CD4-positive, alpha-beta T cell treated with Interleukin-1 beta for 1 hour (primary cell): ENCODE measurements around the gene RPS17.

Source experiments
- DNase-seq, 2 donors: peaks; one replicate each; pipeline ENCODE4 v3.0.0-alpha.2; 2020 to 2022

RPS17 gene

DNA sequence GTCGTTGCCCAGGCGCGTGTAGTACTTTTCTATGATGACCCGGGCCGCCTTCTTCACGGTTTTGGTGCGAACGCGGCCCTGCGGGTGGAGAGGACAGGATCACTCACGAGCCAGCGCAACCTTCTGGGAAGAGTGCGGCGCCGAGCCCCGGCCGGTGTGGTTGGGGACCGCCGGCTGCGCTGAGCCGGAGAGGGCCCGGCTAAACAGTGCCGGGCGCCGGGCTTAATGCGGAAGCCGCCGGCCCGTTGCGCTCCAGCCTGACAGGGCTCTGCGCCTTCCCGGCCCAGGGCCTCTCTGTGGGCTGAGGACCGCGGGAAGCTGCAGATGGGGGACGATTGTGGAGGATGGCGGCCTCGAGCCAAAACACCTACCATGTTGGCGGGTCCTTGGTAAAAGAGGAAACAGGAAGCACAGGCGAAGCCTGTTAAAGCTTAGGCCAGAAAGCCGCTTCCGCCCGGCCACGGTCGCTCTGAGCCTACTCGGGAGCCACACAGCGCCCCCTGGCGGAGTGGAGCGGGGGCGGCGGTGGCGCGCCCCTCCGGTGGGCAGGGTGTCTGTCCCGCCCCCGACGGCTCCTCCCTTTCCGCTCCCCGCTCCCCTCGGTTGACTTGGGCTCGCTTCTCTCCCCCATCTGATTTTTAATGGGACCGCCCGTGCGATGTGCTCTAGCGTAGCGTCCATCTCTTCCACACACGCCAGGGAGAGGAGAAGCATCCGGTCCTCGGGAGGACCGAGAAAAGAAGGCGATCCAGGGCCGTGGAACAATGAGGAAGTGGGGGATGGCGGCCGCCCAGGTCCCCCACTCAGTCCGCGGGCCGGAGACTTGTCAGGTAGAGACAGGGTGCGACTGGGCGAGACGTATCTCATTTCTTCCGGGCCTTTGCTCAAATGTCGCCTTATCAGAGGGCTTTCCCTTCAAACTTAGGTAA is at the start of gene RPS17:
Gene RPS17 (minus strand): TSS at position 403 of the 929 bp plus-strand sequence. CDS start 29 bp downstream, at position 374.
- peak; percentile 97 to 98 for DNase-seq

DNA sequence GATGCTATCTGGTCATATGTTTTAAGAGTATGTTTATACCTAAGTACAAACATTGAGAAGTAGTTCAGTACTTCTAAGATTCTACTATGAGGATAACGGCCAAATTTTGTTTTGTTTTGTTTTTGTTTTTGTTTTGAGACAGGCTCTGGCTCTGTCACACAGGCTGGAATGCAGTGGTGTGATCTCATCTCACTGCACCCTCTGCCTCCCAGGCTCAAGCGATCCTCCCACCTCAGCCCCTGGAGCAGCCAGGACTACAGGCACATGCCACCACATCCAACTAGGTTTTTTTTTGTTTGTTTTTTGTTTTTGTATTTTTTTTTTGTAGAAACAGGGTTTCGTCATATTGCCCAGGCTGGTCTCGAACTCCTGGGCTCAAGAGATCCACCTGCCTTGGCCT is 47.5 kb upstream of the RPS17 start:
- no peak for DNase-seq

DNA sequence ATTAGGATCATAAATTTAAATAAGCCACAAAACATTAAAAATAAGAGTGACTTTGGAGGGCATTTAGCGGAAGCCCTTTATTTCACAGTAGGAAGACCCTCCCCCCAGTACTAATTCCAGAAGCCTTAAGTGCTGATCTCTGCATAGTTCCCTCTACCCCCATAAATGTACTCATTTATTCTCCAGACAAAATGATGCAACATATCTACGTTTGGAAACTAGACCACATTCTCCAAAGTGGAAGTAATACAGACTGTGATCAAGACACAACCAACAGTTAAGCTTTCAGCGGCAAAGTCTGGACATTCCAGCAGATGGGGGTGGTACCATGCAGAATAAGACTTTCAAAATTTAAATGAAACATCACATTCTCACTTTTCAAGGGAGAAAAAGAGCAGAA is 44.8 kb upstream of the RPS17 start:
- DNase-seq: no peak

DNA sequence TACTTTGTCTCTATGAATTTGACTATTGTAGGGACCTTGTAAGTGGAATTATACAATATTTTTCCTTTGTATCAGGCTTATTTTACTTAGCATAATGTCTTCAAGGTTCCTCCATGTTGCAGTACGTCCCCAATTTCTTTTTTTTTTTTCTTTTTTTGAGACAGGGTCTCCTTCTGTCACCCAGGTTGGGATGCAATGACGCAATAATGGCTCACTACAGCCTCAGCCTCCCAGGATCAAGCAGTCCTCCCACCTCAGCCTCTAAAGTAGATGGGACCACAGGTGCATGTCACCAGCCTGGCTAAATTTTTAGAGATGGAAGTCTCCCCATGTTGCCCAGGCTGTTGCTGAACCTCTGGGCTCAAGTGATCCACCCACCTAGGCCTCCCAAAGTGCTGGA is 40.5 kb upstream of the RPS17 start:
- no peak for DNase-seq

DNA sequence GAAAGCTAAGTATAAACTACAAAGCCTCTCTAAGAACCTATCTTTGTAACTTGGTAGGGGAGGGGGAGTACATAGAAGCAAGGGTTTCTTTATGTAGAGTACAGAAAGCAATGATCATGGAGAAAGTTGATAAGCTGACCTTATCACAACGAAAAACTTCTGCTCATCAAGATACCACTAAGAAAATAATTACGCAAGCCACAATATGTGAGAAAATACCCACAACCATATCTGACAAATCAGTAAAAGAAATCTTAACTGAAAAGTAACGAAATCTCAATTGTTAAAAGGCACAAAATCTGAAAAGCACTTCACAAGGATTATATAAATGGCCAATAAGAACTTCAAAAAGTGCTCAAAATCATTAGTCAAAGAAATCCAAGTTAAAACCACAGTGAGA is 35.1 kb upstream of the RPS17 start:
- no peak for DNase-seq

DNA sequence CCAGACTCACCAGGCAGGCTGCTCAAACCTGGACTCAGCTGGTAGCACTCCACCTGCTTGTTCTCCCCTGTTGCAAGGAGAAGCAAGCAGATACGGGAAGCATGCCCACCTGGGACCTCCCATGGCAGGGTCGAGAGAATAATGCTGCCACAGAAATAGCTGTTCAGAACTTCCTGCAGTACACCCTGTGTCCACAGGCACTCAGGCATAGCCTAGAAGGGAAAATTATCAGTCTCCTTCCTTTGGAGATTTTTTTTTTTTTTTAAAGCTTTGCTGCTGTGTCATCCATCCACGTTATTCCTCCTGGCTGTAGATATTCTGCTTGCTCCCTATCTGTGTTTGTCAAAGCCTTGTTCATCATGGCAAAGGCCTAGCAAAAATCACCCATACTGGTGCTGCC is 32.7 kb upstream of the RPS17 start:
- no peak for DNase-seq

DNA sequence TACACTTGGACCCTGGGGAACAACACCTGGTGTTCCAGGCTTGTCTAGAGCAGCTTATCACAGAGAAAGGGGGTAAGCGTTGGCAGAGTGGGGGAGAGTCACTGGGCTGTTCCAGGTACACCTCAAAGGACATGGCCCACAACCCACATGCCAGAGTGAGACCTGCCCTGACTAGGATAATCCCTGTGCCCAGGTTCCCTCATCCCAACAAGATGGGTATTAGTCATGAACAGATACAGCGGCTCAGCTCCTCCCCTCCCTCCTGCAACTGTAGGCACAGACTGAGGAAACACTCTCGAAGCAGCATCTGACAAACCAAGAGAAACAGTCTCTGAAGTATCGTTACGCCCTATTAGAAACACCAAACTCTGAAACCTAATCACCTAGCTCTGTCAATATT is 32.1 kb upstream of the RPS17 start:
- no peak for DNase-seq

DNA sequence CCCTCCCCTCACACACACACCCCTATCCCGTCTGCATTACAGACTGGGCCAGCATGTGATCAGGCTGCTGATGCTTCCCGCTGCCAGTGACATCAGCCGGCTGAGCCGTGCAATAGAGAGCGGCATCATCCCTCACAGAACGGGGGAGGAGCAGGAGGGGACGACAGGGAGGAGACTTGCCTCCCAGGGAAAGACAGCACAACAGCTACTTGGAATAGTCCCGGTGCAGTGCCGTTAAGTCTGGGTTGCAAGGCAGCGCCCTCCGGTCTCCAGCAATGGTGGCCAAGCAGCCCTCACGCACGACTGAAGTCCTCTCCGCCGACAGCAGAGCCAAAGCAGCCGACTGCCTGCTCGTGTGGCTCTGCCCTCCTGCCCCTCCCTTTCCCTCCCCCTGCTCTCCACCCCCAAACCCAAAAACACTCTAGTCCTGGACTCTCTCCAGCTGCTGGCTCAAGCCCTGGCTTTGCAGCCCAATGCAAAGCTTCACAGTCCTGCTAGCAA is 31.5 kb upstream of the RPS17 start:
- no peak for DNase-seq

DNA sequence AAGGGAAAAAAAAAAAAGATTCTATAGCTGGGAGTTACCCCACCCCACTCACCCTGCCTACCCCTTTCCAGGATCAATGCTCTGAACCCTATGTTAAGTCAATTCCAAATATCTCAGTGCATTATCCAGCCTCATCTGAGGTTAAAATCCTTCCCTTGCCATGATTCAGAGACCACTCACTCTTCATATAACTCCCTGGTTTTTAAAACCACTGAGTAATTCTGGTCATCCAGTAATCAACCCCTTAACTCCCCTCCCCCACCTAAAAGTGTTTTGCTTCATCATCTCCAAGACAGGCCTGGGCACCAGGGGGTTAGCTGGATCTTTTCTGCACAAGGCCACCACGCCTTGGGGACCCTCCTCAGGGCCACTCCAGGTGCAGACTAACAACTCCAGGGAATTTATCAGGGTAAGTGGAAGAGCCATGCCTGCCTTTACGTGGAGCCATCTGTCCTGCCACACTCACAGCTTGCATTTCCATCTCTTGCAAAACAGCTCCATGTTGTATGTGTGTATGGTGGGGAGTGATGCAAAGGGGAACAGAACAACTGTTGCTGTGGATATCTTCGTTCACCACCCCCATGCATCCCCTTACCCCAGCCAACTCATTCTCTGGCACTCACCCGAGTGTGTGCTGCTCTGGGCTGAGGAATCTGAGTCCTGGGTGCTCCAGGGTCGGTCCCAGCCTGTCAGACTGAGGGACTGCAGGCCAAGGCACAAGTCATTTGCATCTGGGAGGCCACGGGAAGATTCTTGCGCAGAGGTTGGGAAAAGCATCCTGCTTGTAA is 30.7 kb upstream of the RPS17 start:
- no peak for DNase-seq

DNA sequence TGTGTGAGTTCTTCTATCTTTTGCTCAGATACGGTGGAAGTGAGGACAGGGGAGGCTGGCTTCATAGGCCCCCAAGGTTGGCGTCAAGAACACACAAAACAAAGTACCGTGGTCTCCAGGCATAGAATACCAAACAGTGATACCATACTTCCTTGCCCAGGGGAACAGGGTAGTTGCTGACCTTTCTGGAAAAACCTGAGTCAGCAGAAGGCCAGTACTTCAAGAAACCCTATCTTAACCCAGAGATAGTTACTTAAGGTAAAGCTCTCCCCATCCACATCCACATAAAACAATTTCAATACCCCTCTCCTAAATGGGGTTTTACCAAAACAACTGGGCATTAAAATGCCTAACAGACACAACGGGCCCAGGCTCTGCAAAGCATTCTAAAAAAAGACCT is 29.6 kb upstream of the RPS17 start:
- DNase-seq: no peak

DNA sequence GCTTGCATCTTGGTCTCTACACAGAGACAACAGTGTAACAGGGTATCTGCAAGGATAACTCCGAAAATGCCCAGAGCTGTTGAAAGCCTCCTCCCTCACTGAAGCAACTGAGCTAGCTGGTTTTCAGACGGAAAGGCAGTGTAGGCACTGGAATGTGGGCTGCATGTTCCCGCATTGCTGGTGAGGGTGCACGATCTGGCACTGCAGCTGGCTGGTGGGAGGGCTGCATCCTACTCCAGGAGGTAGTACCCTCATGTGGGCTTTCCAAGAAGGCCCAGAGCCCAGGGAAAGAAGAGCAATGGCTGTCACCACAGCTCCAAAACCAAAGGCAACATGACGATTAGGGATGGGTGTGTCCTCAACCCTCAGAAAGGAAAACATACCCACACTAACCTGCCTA is 28.7 kb upstream of the RPS17 start:
- DNase-seq: no peak

DNA sequence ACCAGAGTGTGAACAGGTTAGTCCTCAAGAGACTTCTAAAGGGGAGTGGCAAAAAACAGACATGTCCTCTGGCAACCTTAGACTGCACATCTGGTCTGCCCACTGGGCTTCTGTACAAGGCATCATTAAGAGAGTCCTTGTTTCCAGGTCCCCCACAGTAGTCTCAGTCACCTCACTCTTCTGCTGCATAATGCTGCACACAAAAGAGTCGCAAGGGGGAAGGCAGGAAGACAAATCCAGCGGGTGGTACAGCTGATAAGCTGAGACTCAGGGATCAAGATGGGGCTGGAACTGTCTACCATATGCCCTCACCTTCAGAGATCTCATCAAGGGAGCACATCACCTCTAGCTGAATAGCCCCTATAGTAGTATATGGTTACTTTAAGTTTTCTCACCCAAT is 27.4 kb upstream of the RPS17 start:
- DNase-seq: no peak

DNA sequence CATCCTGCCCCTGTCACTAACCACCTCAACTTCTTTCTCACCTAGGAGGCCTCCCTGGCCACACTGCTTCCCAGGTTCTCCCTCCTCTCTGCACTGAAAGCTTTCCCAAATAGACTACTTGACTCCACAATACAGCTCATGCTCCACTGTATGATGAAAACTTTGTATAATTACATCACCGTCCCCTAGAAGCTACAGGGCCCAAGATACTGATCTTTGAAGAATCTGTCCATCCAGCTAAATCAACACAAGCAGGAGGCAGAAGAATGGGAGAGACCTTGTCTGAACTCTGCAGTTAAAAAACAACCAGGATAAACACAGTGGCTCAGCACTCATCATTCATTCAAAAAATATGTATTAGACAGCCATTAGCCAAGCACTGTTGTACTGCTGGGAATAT is 26.4 kb upstream of the RPS17 start:
- DNase-seq: no peak

DNA sequence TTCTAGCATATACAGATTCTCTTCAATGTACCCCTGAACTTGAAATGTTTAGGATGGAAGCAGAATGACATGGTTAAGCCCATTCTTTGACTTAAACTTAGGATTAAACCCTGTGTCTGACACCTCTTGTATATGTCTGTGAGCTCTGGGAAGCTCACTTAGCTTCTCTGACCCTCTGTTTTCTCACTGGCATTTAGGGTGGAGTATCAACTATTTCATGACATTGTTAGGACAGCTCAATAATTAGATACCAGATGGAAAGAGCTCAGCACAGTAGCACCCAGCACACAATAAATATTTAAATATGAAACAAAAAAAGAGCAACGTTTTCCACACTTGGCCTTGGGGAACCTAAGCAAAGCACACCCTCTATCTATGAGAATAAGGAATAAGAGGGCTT is 18.2 kb upstream of the RPS17 start:
- DNase-seq: no peak

DNA sequence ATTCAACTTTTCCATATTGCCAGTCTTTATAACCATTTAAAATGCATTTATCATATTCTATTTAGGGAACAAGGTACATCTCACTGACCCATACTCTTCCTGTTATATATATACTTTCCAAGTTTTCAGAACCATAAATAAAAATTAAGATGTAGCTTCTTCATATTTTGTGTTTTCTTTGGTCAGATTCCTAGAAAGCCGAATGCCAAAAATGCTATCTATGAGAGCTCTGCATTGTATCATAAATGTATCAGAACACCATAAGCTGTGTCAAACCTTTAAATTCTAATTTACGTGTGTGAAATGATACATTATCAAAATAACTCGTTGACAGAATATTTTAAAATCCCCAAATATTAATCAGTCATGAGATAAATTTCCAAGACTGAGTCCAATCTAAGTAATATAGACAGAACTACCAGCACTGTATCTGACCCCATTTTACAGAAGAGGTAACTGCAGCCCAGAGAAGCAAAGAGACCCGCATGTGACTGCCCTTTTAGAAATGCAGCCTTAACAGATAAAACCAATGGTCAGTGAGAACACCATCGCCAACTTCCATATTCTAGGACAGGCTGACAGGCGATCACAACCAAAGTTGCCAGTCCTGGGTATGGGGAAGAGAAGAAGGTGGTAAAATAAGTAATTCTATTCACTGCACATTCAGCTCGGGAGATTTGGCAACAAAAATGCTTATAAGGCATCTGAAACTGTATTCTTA is 16.2 kb upstream of the RPS17 start:
- no peak for DNase-seq

DNA sequence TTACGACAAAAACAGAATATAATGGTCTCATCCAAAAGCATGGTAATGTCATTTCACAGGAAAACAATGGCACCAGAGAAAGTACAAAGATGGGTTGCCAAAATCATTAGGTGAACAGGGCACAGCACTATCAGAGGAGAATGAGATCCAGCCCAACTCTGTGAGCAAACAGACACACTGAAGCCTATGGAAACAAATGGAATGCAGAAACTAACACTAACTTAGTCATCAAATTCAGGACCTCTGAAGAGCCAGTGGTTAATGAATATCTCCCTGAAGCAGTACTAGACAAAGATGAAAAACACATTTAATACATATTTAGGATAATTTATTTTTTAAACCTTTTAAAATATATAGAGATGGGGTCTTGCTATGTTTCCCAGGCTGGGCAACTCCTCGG is 14.6 kb upstream of the RPS17 start:
- no peak for DNase-seq

DNA sequence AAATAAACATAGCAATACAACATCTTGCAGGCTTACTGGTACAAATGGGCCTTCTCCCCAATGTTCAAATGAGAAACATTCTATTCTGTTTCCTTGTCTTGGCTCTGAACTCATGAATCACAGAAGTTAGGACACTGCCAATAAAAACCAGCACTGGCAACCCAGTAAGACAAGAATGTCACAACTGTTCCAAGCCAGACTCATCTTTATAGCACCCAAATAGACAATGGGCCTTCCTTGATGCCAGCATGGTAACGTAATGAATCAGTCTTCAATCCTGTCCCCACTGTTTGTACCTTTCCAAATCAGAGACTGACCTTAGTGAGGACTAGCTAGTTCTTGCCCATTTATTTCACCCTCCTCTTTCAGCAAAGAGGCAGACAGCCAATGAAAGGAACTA is 14.1 kb upstream of the RPS17 start:
- DNase-seq: no peak

DNA sequence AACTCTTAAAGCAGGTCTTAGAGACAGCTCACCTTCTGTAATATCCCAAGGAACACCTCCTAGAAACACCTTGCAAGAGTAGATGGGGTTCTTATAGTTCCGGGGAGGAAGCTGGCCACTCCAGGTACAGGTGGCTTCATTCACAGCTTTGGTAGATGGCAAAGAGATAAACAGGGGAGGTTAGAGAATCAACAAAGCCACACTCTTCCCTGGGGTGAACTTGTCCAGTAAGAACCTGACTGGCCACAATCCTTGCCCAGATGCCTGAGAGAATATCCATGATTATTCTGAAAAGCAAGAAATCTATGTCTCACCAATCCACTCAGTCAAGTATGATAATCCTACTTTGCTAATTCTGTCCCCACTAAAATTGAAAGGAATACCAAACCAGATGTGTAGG is 13.6 kb upstream of the RPS17 start:
- DNase-seq: no peak

DNA sequence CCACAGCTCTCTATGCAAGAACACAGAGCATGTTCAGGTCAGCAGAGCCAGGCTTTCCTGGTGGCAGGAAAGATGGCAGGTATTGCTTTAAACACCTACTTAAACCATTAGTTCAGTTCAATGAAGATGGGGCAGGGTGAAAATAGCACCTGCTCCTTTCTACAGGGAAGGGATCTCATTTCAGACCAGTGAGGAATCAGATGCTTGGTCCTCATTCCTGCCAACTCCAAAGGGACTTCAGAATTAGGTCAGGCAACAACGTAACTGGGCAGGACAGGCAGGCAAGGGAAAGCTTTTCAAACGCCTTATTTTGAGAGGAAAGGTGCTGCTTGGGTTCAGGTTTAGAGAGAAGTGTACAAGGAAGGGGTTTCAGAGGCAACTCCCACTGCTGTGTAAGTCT is 12.6 kb upstream of the RPS17 start:
- DNase-seq: no peak

DNA sequence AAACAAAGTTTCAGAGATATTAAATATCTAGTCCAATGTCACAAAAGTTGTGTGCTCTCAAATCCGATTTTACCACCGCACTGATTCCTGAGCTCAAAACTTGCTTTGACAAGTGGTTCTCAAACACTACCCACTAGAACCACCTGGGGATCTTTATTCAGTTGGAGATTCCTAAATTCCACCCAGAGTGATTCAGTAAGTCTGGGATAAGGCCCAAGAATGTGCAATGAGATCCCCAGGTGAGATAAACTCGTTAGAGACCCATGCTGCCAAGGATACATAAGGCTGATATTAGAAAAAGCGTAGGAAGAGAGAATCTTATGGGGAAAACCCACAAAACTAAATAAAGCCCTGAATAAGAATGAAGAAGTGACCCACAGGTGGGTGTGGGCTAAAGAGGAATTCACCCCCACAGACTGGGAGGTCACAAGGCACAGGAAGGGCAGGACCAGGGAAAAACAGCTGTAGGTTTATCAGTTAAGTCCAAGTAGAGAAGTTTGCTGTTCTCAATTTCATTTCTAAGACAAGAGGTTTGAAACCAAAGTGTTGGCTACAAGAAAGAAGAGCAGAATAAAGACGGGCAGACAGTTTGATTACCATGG is 11.5 kb upstream of the RPS17 start:
- DNase-seq: no peak

DNA sequence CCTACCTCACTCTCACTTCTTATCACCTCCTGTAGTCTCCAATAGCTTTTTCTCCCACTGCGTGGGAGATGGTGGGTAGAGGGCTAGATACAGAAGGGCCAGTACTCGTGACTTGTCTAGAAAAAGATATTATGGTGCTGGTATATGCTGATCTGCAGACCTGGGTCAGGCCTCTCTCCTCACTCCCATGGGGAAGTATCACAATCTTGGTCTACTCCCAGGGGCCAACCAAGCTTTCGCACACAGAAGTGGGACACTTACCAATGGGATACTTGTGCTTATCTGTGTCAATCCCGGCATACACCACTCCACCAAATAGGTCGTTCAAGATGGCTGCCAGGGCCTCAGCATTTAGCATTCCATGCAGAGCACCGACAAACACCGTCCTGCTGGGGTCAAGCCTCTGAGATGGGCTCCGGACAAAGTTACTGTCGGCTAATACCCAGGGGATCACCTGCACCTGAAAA is 9.0 kb upstream of the RPS17 start:
- DNase-seq: no peak

DNA sequence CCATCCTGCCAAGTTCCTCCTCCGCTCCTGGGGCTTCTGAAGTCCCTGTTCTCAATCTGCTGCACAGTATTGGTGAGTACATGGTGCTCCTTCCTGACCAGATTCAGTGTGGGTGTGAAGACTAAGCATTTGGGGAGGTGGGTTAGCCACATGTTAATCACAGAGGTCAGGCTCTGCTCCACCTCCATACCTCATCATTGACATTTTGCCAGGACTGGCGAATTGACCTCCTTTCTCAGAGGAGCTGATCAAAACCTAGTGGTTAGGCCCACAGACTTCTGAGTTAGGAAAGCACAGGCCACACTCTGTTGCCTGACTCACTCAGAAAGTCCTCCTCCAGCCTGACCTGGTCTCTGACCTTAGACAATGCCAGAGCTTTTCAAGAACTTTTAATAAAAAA is 8.4 kb upstream of the RPS17 start:
- no peak for DNase-seq

DNA sequence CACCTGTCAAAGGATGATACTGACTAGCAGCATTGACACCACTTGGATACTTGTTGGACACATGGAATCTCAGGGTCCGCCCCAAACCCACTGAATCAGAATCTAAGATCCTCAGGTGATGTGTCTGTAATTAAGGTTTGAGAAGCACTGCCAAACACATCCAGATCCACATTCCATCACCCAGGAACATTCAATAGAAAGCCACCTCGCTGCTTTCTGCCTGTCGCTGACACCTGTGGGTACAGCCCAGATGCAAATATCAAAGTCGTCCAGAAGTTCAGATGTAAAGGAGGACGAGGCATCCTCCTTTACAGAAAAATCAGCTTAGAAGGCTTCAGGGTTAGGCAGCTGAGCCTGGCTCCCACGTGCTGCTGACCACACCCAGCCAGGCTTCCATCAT is 5.2 kb upstream of the RPS17 start:
- no peak for DNase-seq
